ENCODE measurements around the gene PLD1.
A peak's percentile ranks its signal among the peaks of the same experiment; 100 is the strongest.
"Not testable (repeated sequence)": the region's sequence is repeated elsewhere in the genome, so short reads cannot be mapped to it uniquely, and the experiment has no call there.

Gene PLD1

GRCh38 chr3:171809861-171810628, at the start of gene PLD1:
PLD1 (minus strand) TSS chr3:171810483; CDS start chr3:171738051, 72,432 bp downstream.
- peak; percentile 78 for DNase-seq

GRCh38 chr3:171858770-171859169, 48.5 kb upstream of the PLD1 start:
- not testable (repeated sequence) for DNase-seq

GRCh38 chr3:171854649-171855305, 44.5 kb upstream of the PLD1 start:
- no peak for DNase-seq

GRCh38 chr3:171851660-171852058, 41.4 kb upstream of the PLD1 start:
- no peak for DNase-seq

- DNase-seq: no peak
These were observed 40.8 kb upstream of the PLD1 start for GRCh38 chr3:171850960-171851659.

- DNase-seq: no peak
These were observed 40.2 kb upstream of the PLD1 start for GRCh38 chr3:171850320-171850959.

- DNase-seq: no peak
These were observed 39.5 kb upstream of the PLD1 start for GRCh38 chr3:171849617-171850319.

- DNase-seq: no peak
These were observed 37.4 kb upstream of the PLD1 start for GRCh38 chr3:171847595-171848259.

GRCh38 chr3:171847133-171847532, 36.9 kb upstream of the PLD1 start:
- no peak for DNase-seq

- no peak for DNase-seq
These were observed 36.3 kb upstream of the PLD1 start for GRCh38 chr3:171846597-171846996.

- DNase-seq: no peak
These were observed 35.4 kb upstream of the PLD1 start for GRCh38 chr3:171845481-171846284.

- no peak for DNase-seq
These were observed 34.6 kb upstream of the PLD1 start for GRCh38 chr3:171844873-171845272.

GRCh38 chr3:171842864-171843518, 32.7 kb upstream of the PLD1 start, which contains the start of gene TMEM212:
TMEM212 (plus strand) TSS chr3:171843349; CDS start chr3:171843384, 35 bp downstream.
- no peak for DNase-seq

GRCh38 chr3:171841620-171842000, 31.3 kb upstream of the PLD1 start:
- DNase-seq: no peak

- DNase-seq: no peak
These were observed 30.7 kb upstream of the PLD1 start for GRCh38 chr3:171840811-171841619.

- DNase-seq: no peak
These were observed 30.1 kb upstream of the PLD1 start for GRCh38 chr3:171840445-171840810.

- no peak for DNase-seq
These were observed 29.0 kb upstream of the PLD1 start for GRCh38 chr3:171839270-171839669.

- no peak for DNase-seq
These were observed 28.0 kb upstream of the PLD1 start for GRCh38 chr3:171838218-171838720.

GRCh38 chr3:171837698-171838097, 27.4 kb upstream of the PLD1 start:
- DNase-seq: no peak

GRCh38 chr3:171836855-171837254, 26.6 kb upstream of the PLD1 start:
- no peak for DNase-seq
